Smooth muscle cell (in vitro differentiated cells): ENCODE measurements around the gene CRISP2. TPM values are rescaled to one million over a fixed set of nuclear protein-coding genes. Genes with fewer than 3 reads are reported as not detected.

ENCODE experiments used
- DNase-seq: peaks from one replicate; lab custom pipeline; 2025; ENCODE audit not compliant: unreplicated experiment; lab: John Stamatoyannopoulos, UW
- H2AFZ ChIP-seq: fragments of 200-600 bp; sonication (generic); 2 replicates; pipeline ENCODE4 v1.6.0; 2016; ENCODE audit warnings: antibody characterized with exemption, low read depth, mild to moderate bottlenecking
- H3F3A ChIP-seq: fragments of 200-600 bp; sonication (generic); 2 replicates; pipeline ENCODE4 v1.6.0; 2017; ENCODE audit warnings: antibody characterized with exemption, low read depth
- H3K27ac ChIP-seq: fragments of 200-600 bp; sonication (generic); 2 replicates; pipeline ENCODE4 v1.5.1; 2016; ENCODE audit warnings: low read depth, mild to moderate bottlenecking
- H3K27me3 ChIP-seq: fragments of 200-600 bp; sonication (generic); 2 replicates; pipeline ENCODE4 v1.6.1; 2016; ENCODE audit warnings: low read depth, mild to moderate bottlenecking
- H3K36me3 ChIP-seq: fragments of 200-600 bp; sonication (generic); 2 replicates; pipeline ENCODE4 v1.5.1; 2016; ENCODE audit warnings: low read depth
- H3K4me1 ChIP-seq: fragments of 200-600 bp; sonication (generic); 2 replicates; pipeline ENCODE4 v1.5.1; 2016; ENCODE audit warnings: low read depth
- H3K4me2 ChIP-seq: fragments of 200-600 bp; sonication (generic); 2 replicates; pipeline ENCODE4 v1.6.0; 2016; ENCODE audit warnings: mild to moderate bottlenecking
- H3K4me3 ChIP-seq: fragments of 200-600 bp; sonication (generic); 2 replicates; pipeline ENCODE4 v1.5.1; 2016; ENCODE audit warnings: mild to moderate bottlenecking
- H3K79me2 ChIP-seq: fragments of 200-600 bp; sonication (generic); 2 replicates; pipeline ENCODE4 v1.6.0; 2016; ENCODE audit warnings: low read depth, mild to moderate bottlenecking
- H3K9ac ChIP-seq: fragments of 200-600 bp; sonication (generic); 2 replicates; pipeline ENCODE4 v1.6.0; 2016; ENCODE audit warnings: low read depth
- H3K9me3 ChIP-seq: fragments of 200-600 bp; sonication (generic); replicated peaks from 2 replicates; pipeline ENCODE4 v1.5.1; 2016; ENCODE audit warnings: low read depth
- H4K20me1 ChIP-seq: fragments of 200-600 bp; sonication (generic); 2 replicates; pipeline ENCODE4 v1.6.0; 2016; ENCODE audit warnings: low read depth
- WGBS: methylation state at CpG from one replicate; pipeline ENCODE4 v1.1.7; 2016; ENCODE audit warnings: low lambda C conversion rate; 5-methylcytosine and 5-hydroxymethylcytosine counted together
- polyA plus RNA-seq: library from polyadenylated mRNA; unstranded; fragments of >200 nt; fragmentation: Nextera tagmentation; extraction: Ambion mirVana; gene quantifications from 2 replicates; pipeline ENCODE4 v1.2.1, GENCODE V29; 2016
- total RNA-seq: library from RNA; depleted of rRNA; stranded (reverse); fragments of >200 nt; gene quantifications from 2 replicates; pipeline ENCODE4 v1.2.3, GENCODE V29; 2014
- TF ChIP-seq, protein P1 (sequence below): fragments of 200-600 bp; sonication (generic); IDR thresholded peaks from 2 replicates; pipeline ENCODE4 v1.5.1; 2017; ENCODE audit warnings: borderline replicate concordance, mild to moderate bottlenecking, antibody characterized with exemption; ENCODE audit not compliant: insufficient read depth, poor library complexity, severe bottlenecking

CRISP2 gene
- total and polyA plus RNA-seq, 2 experiments from 2014 or later = not detected

DNA sequence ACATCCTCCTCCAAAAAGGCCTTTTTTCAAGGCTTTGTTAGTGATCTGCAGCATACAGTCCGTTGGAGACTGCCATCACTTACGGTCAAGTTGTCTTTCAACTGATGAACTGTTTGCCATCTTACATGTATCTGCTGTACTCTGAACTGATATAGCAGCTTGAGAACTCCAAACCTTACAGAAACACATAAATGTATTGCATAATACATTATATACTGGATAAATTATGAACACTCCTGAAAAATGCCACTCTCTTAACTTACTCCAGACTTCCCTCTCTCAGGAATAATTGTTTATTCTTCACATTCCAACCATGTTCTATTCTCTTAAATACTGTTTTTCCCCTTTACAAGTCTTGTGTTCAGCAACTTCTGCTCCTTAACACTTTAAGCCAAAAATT, 62.1 kb downstream of the CRISP2 start:
- H2AFZ ChIP-seq = no peak overlapping the region
- H3K4me3 ChIP-seq = no peak overlapping the region
- H3F3A ChIP-seq = no peaks in the 10 kb centered on the region
- WGBS = 93% methylated on average over 2 of the region's 2 CpGs
- no peak overlapping the region for H3K27ac ChIP-seq
- no peaks in the 10 kb centered on the region for H4K20me1 ChIP-seq
- DNase-seq = no peak
- no peak overlapping the region for H3K9ac ChIP-seq
- H3K4me1 ChIP-seq = no peaks in the 10 kb centered on the region
- H3K27me3 ChIP-seq = no peaks in the 10 kb centered on the region
- H3K9me3 ChIP-seq = no peaks in the 10 kb centered on the region
- TF ChIP-seq, protein P1, sequence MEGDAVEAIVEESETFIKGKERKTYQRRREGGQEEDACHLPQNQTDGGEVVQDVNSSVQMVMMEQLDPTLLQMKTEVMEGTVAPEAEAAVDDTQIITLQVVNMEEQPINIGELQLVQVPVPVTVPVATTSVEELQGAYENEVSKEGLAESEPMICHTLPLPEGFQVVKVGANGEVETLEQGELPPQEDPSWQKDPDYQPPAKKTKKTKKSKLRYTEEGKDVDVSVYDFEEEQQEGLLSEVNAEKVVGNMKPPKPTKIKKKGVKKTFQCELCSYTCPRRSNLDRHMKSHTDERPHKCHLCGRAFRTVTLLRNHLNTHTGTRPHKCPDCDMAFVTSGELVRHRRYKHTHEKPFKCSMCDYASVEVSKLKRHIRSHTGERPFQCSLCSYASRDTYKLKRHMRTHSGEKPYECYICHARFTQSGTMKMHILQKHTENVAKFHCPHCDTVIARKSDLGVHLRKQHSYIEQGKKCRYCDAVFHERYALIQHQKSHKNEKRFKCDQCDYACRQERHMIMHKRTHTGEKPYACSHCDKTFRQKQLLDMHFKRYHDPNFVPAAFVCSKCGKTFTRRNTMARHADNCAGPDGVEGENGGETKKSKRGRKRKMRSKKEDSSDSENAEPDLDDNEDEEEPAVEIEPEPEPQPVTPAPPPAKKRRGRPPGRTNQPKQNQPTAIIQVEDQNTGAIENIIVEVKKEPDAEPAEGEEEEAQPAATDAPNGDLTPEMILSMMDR = no peak
- no peaks in the 10 kb centered on the region for H3K36me3 ChIP-seq
- no peaks in the 10 kb centered on the region for H3K79me2 ChIP-seq
- no peak overlapping the region for H3K4me2 ChIP-seq

DNA sequence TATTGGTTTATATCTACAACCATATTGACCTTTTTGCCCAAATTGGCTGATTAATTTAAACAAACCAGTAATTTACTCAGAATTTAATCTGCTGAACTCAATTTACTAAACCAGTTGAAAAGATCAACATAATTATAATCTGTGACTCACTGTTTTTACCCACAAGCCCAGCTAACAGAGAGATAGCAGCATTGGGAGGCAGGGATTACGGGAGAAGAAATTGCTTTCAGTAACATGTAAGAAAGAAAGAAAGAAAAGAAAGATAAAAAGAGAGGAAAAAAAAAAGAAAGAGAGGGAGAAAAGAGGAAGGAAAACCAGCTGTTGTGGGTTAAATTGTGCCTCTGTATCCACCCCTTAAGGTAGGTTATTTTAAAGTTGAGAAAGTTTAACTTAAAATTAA, 63.4 kb downstream of the CRISP2 start:
- Histone ChIP-seq H2AFZ (peak overlapping the region; percentile 72), H3K4me3 (no peak overlapping the region), H3K27me3 (no peaks in the 10 kb centered on the region), H3K79me2 (no peaks in the 10 kb centered on the region), H3K9me3 (no peaks in the 10 kb centered on the region), H3K4me2 (peak overlapping the region; percentile 13), H3K27ac (no peak overlapping the region), H3F3A (no peaks in the 10 kb centered on the region), H3K9ac (no peak overlapping the region), H3K36me3 (no peaks in the 10 kb centered on the region), H4K20me1 (no peaks in the 10 kb centered on the region), H3K4me1 (no peaks in the 10 kb centered on the region)
- TF ChIP-seq, protein P1 = no peak
- WGBS = 25% methylated on average over 1 of the region's 1 CpG
- DNase-seq = no peak

DNA sequence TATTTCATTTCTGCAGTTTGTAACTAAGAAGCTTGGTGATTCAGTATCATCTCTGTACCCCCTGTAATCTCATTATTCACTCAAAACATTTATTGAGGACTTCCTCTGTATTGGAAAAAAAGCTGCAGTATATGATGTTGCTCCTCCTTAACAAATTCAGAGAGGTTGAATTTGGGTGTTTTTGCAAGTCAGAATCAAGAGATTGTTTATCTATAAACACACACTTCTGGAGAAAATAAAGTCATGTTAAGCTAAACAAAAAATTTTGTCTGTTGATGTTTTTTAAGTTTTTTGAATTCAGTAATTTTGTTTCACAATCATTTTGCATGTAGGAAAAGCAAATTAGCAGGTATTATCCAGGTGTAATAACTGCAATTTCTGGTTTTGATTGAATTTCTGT, 65.3 kb downstream of the CRISP2 start:
- Histone ChIP-seq H3K9ac (no peak overlapping the region), H3K4me1 (no peaks in the 10 kb centered on the region), H3K9me3 (no peaks in the 10 kb centered on the region), H3K79me2 (no peaks in the 10 kb centered on the region), H3K27ac (no peak overlapping the region), H3F3A (no peaks in the 10 kb centered on the region), H3K36me3 (no peaks in the 10 kb centered on the region), H3K4me3 (no peak overlapping the region), H3K27me3 (no peaks in the 10 kb centered on the region), H4K20me1 (no peaks in the 10 kb centered on the region), H3K4me2 (no peak overlapping the region), H2AFZ (no peak overlapping the region)
- no peak for DNase-seq
- TF ChIP-seq, protein P1 = no peak

DNA sequence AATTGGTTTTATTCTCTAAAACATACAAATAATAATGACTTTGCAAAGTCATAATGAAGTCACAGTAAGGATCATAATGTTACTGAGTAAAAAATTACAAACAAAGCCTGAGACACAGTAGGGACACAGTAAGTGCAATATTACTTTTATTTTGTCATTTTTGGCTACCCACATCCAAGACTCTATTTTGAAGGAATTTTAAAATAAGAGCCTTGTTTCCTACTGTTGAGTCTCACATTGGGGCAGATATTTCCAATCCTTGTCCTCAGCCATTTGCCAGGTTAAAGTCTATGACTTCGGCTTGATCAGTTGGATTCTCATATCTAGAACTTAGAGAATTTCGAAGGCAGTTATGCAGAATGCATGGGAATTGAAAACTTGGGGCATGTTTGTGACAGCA, 65.9 kb downstream of the CRISP2 start:
- Histone ChIP-seq H3F3A (no peaks in the 10 kb centered on the region), H3K36me3 (no peaks in the 10 kb centered on the region), H4K20me1 (no peaks in the 10 kb centered on the region), H3K27ac (no peak overlapping the region), H3K4me2 (no peak overlapping the region), H3K27me3 (no peaks in the 10 kb centered on the region), H3K79me2 (no peaks in the 10 kb centered on the region), H2AFZ (no peak overlapping the region), H3K9ac (no peak overlapping the region), H3K4me3 (no peak overlapping the region), H3K4me1 (no peaks in the 10 kb centered on the region), H3K9me3 (no peaks in the 10 kb centered on the region)
- DNase-seq = no peak
- WGBS = 88% methylated on average over 2 of the region's 2 CpGs
- TF ChIP-seq, protein P1 = no peak
